Measurements from ENCODE around the gene USH1C.
A peak's percentile ranks its signal among the peaks of the same experiment; 100 is the strongest.

Gene USH1C

GRCh38 chr11:17544181-17544622, at the start of gene USH1C:
Gene USH1C, minus strand, starts transcription at chr11:17544416. Its CDS starts 109 bp downstream, at chr11:17544307.
- DNase-seq (ENCODE audit: low read depth in 2 of 2), result peak; percentile 13 to 18

GRCh38 chr11:17593466-17594245, 49.4 kb upstream of the USH1C start:
- DNase-seq (ENCODE audit: low read depth in 2 of 2), result no peak

GRCh38 chr11:17591293-17591692, 47.1 kb upstream of the USH1C start:
- DNase-seq (ENCODE audit: low read depth in 2 of 2), result no peak

GRCh38 chr11:17590463-17590862, 46.2 kb upstream of the USH1C start:
- DNase-seq (ENCODE audit: low read depth in 2 of 2), result no peak

GRCh38 chr11:17588721-17589120, 44.5 kb upstream of the USH1C start:
- DNase-seq (ENCODE audit: low read depth in 2 of 2), result no peak

GRCh38 chr11:17588166-17588565, 44.0 kb upstream of the USH1C start:
- no peak for DNase-seq (ENCODE audit: low read depth in 2 of 2)

- no peak for DNase-seq (ENCODE audit: low read depth in 2 of 2)
These were observed 41.9 kb upstream of the USH1C start for GRCh38 chr11:17585911-17586695.

- no peak for DNase-seq (ENCODE audit: low read depth in 2 of 2)
These were observed 37.5 kb upstream of the USH1C start for GRCh38 chr11:17581732-17582053.

- DNase-seq (ENCODE audit: low read depth in 2 of 2), result no peak
These were observed 37.0 kb upstream of the USH1C start for GRCh38 chr11:17581036-17581731.

GRCh38 chr11:17580271-17580670, 36.1 kb upstream of the USH1C start:
- no peak for DNase-seq (ENCODE audit: low read depth in 2 of 2)

- no peak for DNase-seq (ENCODE audit: low read depth in 2 of 2)
These were observed 35.2 kb upstream of the USH1C start for GRCh38 chr11:17579451-17579850.

- DNase-seq (ENCODE audit: low read depth in 2 of 2), result no peak
These were observed 34.7 kb upstream of the USH1C start for GRCh38 chr11:17578958-17579357.

- no peak for DNase-seq (ENCODE audit: low read depth in 2 of 2)
These were observed 34.1 kb upstream of the USH1C start for GRCh38 chr11:17578296-17578695.

GRCh38 chr11:17575431-17576425, 31.5 kb upstream of the USH1C start:
- no peak for DNase-seq (ENCODE audit: low read depth in 2 of 2)

- no peak for DNase-seq (ENCODE audit: low read depth in 2 of 2)
These were observed 30.2 kb upstream of the USH1C start for GRCh38 chr11:17574141-17575091.

- DNase-seq (ENCODE audit: low read depth in 2 of 2), result no peak
These were observed 29.3 kb upstream of the USH1C start for GRCh38 chr11:17573526-17573925.

GRCh38 chr11:17572791-17573460, 28.7 kb upstream of the USH1C start:
- no peak for DNase-seq (ENCODE audit: low read depth in 2 of 2)

- DNase-seq (ENCODE audit: low read depth in 2 of 2), result no peak
These were observed 28.1 kb upstream of the USH1C start for GRCh38 chr11:17572359-17572690.

GRCh38 chr11:17571431-17572358, 27.5 kb upstream of the USH1C start:
- no peak for DNase-seq (ENCODE audit: low read depth in 2 of 2)
